Epithelial cell of esophagus (primary cell): ENCODE results near the gene KLF7.

Experiments used
- DNase-seq: peaks from one replicate; pipeline ENCODE4 v3.0.0; 2010; ENCODE audit warnings: low read depth
- H3K4me3 ChIP-seq: 2 replicates; pipeline ENCODE4 v1.5.1; 2011; ENCODE audit warnings: mild to moderate bottlenecking, low read length, control low read depth
- CTCF ChIP-seq: IDR thresholded peaks from 2 replicates; pipeline ENCODE4 v1.5.1; 2011; ENCODE audit warnings: low read depth, mild to moderate bottlenecking, low read length, control low read depth, inconsistent platforms; ENCODE audit not compliant: insufficient read depth; ENCODE audit errors: missing control alignments

Gene KLF7

GRCh38 chr2:207061181-207061580 is 104.6 kb downstream of the KLF7 start:
- peak; percentile 70 for DNase-seq
- no peak overlapping the region for H3K4me3 ChIP-seq
- no peak for TF ChIP-seq CTCF

- no peak overlapping the region for H3K4me3 ChIP-seq
- TF ChIP-seq CTCF, result no peak
- no peak for DNase-seq
These were observed 110.5 kb downstream of the KLF7 start for GRCh38 chr2:207055257-207055656.

- peak; percentile 59 for DNase-seq
- no peak for TF ChIP-seq CTCF
- no peak overlapping the region for H3K4me3 ChIP-seq
These were observed 111.2 kb downstream of the KLF7 start for GRCh38 chr2:207054521-207054920.

- TF ChIP-seq CTCF, result no peak
- H3K4me3 ChIP-seq, result no peak overlapping the region
- DNase-seq, result peak; percentile 51
These were observed 114.3 kb downstream of the KLF7 start for GRCh38 chr2:207051385-207051965.

- TF ChIP-seq CTCF, result no peak
- no peak overlapping the region for H3K4me3 ChIP-seq
- DNase-seq, result no peak
These were observed 116.6 kb downstream of the KLF7 start for GRCh38 chr2:207049122-207049521.

- no peak for TF ChIP-seq CTCF
- no peak for DNase-seq
- no peak overlapping the region for H3K4me3 ChIP-seq
These were observed 117.3 kb downstream of the KLF7 start for GRCh38 chr2:207048416-207048815.

- TF ChIP-seq CTCF, result no peak
- H3K4me3 ChIP-seq, result no peak overlapping the region
- DNase-seq, result peak; percentile 34
These were observed 119.0 kb downstream of the KLF7 start for GRCh38 chr2:207046724-207047123.
